Upper lobe of left lung (tissue), 4 donors: ENCODE measurements around the gene RAB3GAP2.

Source experiments
- CTCF ChIP-seq, 6 experiments: fragments of 450-650 bp in 4 of 6; fragments of 200-600 bp in 2 of 6; sonication (generic) in 2 of 6; IDR thresholded peaks; one replicate each; pipeline ENCODE4 v1.5.1; 2016 to 2019; ENCODE audit warnings: antibody characterized with exemption in 6 of 6
- POLR2A ChIP-seq, 4 donors: fragments of 450-650 bp; IDR thresholded peaks; one replicate each; pipeline ENCODE4 v1.5.1; 2016 to 2017; ENCODE audit warnings: antibody characterized with exemption in 4 of 4, mild to moderate bottlenecking in 2 of 4
- POLR2AphosphoS5 ChIP-seq, 2 donors: sonication (generic); formaldehyde crosslinking; IDR thresholded peaks; one replicate each; pipeline ENCODE4 v1.5.1; 2017; ENCODE audit warnings: antibody characterized with exemption in 2 of 2

- no peak for TF ChIP-seq POLR2A (IDR thresholded peaks at IDR 0.05)
- no peak for TF ChIP-seq CTCF (IDR thresholded peaks at IDR 0.05)
- TF ChIP-seq POLR2AphosphoS5 (IDR thresholded peaks at IDR 0.05), result no peak
Measured at GRCh38 chr1:220184506-220184905, 87.7 kb downstream of the RAB3GAP2 start.
